DMS 273 (cell line): ENCODE data around the gene GULP1.

Source experiments
- DNase-seq: peaks from one replicate; lab custom pipeline; 2025; ENCODE audit not compliant: unreplicated experiment; lab: John Stamatoyannopoulos, UW

The GULP1 gene

GRCh38 chr2:188629753-188630527 lies 338.3 kb downstream of the GULP1 start:
- peak; percentile 44 for DNase-seq

- DNase-seq: no peak
These were observed 339.5 kb downstream of the GULP1 start for GRCh38 chr2:188631037-188631809.

GRCh38 chr2:188634656-188635055 lies 343.0 kb downstream of the GULP1 start:
- DNase-seq: no peak
